Transverse colon (tissue), 4 donors: ENCODE results near the gene RALGAPA1. TPM values are rescaled to one million over a fixed set of nuclear protein-coding genes. Genes with fewer than 3 reads are reported as not detected.

Source experiments
- DNase-seq: peaks from one replicate; pipeline ENCODE4 v3.0.0-alpha.2; 2019
- H3K27ac ChIP-seq, 4 donors: fragments of 200-600 bp; sonication (generic); 2 replicates each; pipeline ENCODE4 v1.5.1; 2016 to 2018; ENCODE audit warnings: inconsistent platforms in 4 of 4
- H3K27me3 ChIP-seq: fragments of 200-600 bp; sonication (generic); 2 replicates; pipeline ENCODE4 v1.5.1; 2017; ENCODE audit warnings: inconsistent platforms
- H3K36me3 ChIP-seq, 4 donors: fragments of 200-600 bp; sonication (generic); 2 replicates each; pipeline ENCODE4 v1.5.1; 2017 to 2019; ENCODE audit warnings: inconsistent platforms in 4 of 4
- H3K4me1 ChIP-seq, 4 donors: fragments of 200-600 bp; sonication (generic); 2 replicates each; pipeline ENCODE4 v1.5.1; 2017 to 2020; ENCODE audit warnings: inconsistent platforms in 4 of 4
- H3K4me3 ChIP-seq, 4 donors: fragments of 200-600 bp; sonication (generic); 1 replicate in 1 of 4; 2 replicates in 3 of 4; pipeline versions ENCODE4 v1.5.1 to v1.6.1; 2017 to 2019; ENCODE audit warnings: inconsistent platforms in 4 of 4
- H3K9me3 ChIP-seq, 2 donors: fragments of 200-600 bp; sonication (generic); 2 replicates each; pipeline ENCODE4 v1.5.1; 2017 to 2019; ENCODE audit warnings: inconsistent platforms in 2 of 2
- EP300 ChIP-seq: sonication (generic); formaldehyde crosslinking; IDR thresholded peaks from one replicate; pipeline ENCODE4 v1.6.1; 2017; ENCODE audit warnings: antibody characterized with exemption, low read depth
- POLR2A ChIP-seq: fragments of 450-650 bp; IDR thresholded peaks from one replicate; pipeline ENCODE4 v1.6.1; 2016; ENCODE audit warnings: antibody characterized with exemption, mild to moderate bottlenecking, moderate library complexity
- POLR2AphosphoS5 ChIP-seq, 3 donors: sonication (generic); formaldehyde crosslinking; IDR thresholded peaks; one replicate each; pipeline ENCODE4 v1.6.1; 2016; ENCODE audit warnings: antibody characterized with exemption in 3 of 3
- in situ Hi-C, 4 donors: fragments of 200-750 bp; cut with MboI; loops; one replicate each; pipeline versions ENCODE4 v1.15.0 to v1.15.1; 2017; ENCODE audit warnings: low sequenced_read_pairs in 3 of 4, low pct_ligation_motif_present in 1 of 4, low pct_unique_long_range_greater_than_20kb in 1 of 4
- intact Hi-C: fragments of 100-400 bp; cut with DNase I; formaldehyde crosslinking; loops from one replicate; pipeline ENCODE4 v1.15.1; 2023; ENCODE audit warnings: low total_unique reads
- small RNA-seq, 4 donors: library from RNA; depleted of rRNA; stranded (forward); fragments of <200 nt; gene quantifications; one replicate each; pipeline ENCODE3, GENCODE V24; 2016
- total RNA-seq, 4 donors: library from RNA; depleted of rRNA; stranded (reverse); fragments of >200 nt; gene quantifications; one replicate each; pipeline ENCODE4 v1.1.0, GENCODE V29; 2016
- TF ChIP-seq, protein P1 (sequence below), 5 experiments: fragments of 200-600 bp in 3 of 5; fragments of 450-650 bp in 2 of 5; sonication (generic) in 3 of 5; IDR thresholded peaks; 1 replicate in 2 of 5; 2 replicates in 3 of 5; pipeline ENCODE4 v1.5.1; 2016 to 2017; ENCODE audit warnings: antibody characterized with exemption in 5 of 5, inconsistent platforms in 3 of 5, mild to moderate bottlenecking in 2 of 5, moderate library complexity in 1 of 5

Gene RALGAPA1
- total RNA-seq, 4 donors from 2014 or later = 84.7 to 122 (median 119) TPM

- Histone ChIP-seq H3K4me1 (no peaks in the 10 kb centered on the region), H3K27ac (no peak overlapping the region), H3K4me3 (no peak overlapping the region), H3K36me3 (no peaks in the 10 kb centered on the region), H3K9me3 (peaks cover 3 to 10% of the 10 kb centered on the region in 2 donors), H3K27me3 (no peaks in the 10 kb centered on the region)
- DNase-seq = no peak
- TF ChIP-seq EP300 (no peak), POLR2AphosphoS5 (IDR thresholded peaks at IDR 0.05) (no peak), POLR2A (no peak)
- TF ChIP-seq, protein P1, sequence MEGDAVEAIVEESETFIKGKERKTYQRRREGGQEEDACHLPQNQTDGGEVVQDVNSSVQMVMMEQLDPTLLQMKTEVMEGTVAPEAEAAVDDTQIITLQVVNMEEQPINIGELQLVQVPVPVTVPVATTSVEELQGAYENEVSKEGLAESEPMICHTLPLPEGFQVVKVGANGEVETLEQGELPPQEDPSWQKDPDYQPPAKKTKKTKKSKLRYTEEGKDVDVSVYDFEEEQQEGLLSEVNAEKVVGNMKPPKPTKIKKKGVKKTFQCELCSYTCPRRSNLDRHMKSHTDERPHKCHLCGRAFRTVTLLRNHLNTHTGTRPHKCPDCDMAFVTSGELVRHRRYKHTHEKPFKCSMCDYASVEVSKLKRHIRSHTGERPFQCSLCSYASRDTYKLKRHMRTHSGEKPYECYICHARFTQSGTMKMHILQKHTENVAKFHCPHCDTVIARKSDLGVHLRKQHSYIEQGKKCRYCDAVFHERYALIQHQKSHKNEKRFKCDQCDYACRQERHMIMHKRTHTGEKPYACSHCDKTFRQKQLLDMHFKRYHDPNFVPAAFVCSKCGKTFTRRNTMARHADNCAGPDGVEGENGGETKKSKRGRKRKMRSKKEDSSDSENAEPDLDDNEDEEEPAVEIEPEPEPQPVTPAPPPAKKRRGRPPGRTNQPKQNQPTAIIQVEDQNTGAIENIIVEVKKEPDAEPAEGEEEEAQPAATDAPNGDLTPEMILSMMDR (IDR thresholded peaks at IDR 0.05) = no peak
- in situ Hi-C loops (no loop called here), intact Hi-C loops (no loop called here)
Observed at GRCh38 chr14:35495278-35495677, 313.8 kb downstream of the RALGAPA1 start.

DNA sequence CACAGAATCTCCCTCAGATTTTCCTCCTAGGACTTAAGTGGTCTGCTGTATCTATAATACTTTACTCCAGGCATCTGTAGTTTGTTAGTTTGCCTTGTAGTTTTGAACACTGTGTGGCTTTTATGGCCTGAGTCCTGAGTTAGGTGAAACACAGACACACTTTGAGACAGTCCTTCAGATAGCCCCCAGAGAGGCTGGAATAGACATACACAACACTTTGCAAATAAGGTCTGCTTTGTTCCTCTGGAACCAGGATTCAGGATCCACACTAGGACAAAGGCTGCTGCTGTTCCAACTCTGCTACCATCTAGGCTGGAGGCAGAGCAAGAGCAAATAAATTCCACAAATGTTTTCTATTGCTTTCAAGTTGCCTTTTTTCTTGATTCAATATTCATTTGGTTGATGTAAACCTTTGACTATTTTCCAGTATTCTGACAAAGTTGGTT, 316.5 kb downstream of the RALGAPA1 start:
- intact Hi-C loops (no loop called here), in situ Hi-C loops (no loop called here)
- H3K27ac ChIP-seq = no peak overlapping the region

More for the DNA sequence above, 316.5 kb downstream of the RALGAPA1 start:
- TF ChIP-seq, protein P1 (IDR thresholded peaks at IDR 0.05) = no peak
- TF ChIP-seq EP300 (no peak), POLR2A (no peak), POLR2AphosphoS5 (IDR thresholded peaks at IDR 0.05) (no peak)
- DNase-seq = no peak
- peaks cover 3 to 10% of the 10 kb centered on the region in 2 donors for H3K9me3 ChIP-seq
- no peaks in the 10 kb centered on the region for H3K36me3 ChIP-seq
- no peak overlapping the region for H3K4me3 ChIP-seq
- no peaks in the 10 kb centered on the region for H3K4me1 ChIP-seq
- H3K27me3 ChIP-seq = no peaks in the 10 kb centered on the region

Small RNA genes lying within 50 kb of the gene (small RNA-seq; reads per million reads assigned to genes)
- 0 reads per million in 4 donors for gene RF00322

Other genes starting within 250 kb of the RALGAPA1 start
- 1 to 10 TPM in 3 of 4 donors, under 1 TPM in 1; 1.00 to 4.6 (median 3.7) TPM for gene BRMS1L, start 17.0 kb upstream of the RALGAPA1 start, total RNA-seq